ENCODE measurements around the gene LSM12.

LSM12 gene

DNA sequence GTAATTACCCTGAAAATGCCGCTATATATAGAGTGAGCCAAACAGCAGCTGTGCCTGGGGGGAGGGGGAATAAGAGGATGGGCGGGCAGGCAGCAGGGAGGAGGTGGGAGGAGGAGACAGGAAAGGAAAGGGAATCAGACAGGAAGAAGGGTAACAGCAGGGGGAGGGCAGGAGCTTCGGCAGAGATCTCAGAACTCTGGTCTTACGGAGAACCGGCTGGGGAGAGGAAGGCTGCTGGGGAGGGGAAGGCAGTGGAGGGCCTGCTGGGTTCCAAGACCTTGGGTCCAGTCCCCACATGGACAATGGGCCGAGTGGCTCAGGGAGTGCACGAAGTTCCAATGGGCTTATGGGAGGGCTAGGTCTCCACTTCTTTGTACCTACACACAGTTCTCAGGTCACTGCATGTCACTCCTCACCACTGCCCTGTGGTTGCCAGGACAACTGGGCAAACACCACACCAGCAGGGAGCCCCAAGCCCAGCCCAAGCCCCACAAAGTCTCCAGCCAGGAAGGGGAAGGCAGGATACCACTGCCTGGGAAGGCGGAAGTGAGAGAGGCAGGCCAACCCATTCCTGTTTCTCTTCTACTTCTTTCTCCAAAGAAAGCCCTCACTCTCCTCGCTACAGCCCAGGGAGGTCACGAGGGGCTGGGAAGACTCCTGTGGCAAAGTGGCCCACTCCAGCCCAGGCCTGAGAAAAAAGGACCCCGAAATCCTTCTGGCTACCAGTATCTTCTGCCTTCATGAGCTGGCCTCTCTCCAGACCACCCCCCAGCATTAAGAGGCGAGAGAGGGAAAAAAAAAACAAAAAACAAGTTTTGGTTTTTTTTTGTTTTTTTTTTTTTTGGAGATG, 29.4 kb upstream of the LSM12 start:
- DNase-seq (ENCODE audit: low read depth), result peak; percentile 70
- H3K4me3 ChIP-seq (ENCODE audit: control insufficient read depth, low read depth, low read length), result peak overlapping the region; percentile 46

DNA sequence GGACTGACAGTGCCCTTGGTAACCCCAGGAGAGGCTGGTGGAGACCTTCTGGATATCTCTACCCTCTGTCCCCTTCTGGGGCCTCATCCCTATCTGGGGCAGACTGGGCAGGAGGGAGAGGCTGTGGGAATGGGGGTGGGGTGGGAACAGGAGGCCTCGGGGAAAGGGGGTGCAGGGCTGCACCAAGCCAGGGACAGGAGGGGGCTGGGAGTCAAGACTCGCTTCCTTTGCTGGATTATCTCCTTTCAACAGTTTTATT, 28.8 kb upstream of the LSM12 start:
- TF ChIP-seq, protein P1, sequence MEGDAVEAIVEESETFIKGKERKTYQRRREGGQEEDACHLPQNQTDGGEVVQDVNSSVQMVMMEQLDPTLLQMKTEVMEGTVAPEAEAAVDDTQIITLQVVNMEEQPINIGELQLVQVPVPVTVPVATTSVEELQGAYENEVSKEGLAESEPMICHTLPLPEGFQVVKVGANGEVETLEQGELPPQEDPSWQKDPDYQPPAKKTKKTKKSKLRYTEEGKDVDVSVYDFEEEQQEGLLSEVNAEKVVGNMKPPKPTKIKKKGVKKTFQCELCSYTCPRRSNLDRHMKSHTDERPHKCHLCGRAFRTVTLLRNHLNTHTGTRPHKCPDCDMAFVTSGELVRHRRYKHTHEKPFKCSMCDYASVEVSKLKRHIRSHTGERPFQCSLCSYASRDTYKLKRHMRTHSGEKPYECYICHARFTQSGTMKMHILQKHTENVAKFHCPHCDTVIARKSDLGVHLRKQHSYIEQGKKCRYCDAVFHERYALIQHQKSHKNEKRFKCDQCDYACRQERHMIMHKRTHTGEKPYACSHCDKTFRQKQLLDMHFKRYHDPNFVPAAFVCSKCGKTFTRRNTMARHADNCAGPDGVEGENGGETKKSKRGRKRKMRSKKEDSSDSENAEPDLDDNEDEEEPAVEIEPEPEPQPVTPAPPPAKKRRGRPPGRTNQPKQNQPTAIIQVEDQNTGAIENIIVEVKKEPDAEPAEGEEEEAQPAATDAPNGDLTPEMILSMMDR (IDR thresholded peaks at IDR 0.05; ENCODE audit: control insufficient read depth, insufficient read depth, low read depth, low read length, missing control alignments), result no peak
- no peak for DNase-seq (ENCODE audit: low read depth)
- peak overlapping the region; percentile 46 for H3K4me3 ChIP-seq (ENCODE audit: control insufficient read depth, low read depth, low read length)

More for the DNA sequence above, 29.4 kb upstream of the LSM12 start:
- TF ChIP-seq, protein P1 (IDR thresholded peaks at IDR 0.05; ENCODE audit: control insufficient read depth, insufficient read depth, low read depth, low read length, missing control alignments), result peak; percentile 32

DNA sequence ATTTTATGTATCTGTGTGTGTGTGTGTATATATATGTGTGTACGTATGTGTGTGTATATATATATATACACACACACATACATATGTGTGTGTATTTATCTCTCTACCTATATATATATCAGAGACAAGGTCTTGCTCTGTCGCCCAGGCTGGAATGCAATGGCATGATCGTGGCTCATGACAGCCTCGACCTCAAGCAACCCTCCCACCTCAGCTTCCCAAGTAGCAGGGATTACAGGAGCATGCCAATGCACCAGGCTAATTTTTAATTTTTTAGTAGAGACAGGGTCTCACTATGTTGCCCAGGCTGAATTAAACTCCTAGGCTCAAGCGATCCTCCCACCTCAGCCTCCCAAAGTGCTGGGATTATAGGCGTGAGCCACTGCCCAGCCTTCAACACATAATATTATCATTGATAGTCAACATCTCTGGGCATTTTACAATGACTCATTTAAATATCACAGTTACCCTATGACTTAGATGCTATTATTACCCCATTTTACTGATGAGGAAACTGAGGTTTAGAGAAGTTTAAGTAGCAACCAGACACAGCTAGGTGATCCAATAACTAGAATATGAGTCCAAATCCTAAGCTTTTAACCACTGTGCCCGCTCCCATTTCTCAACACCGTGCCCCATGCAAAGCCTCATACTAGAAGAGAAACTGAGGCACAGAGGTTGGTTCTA, 28.4 kb upstream of the LSM12 start:
- TF ChIP-seq, protein P1 (IDR thresholded peaks at IDR 0.05; ENCODE audit: control insufficient read depth, insufficient read depth, low read depth, low read length, missing control alignments), result no peak
- no peak overlapping the region; the same call in 1 of the 2 replicates for H3K4me3 ChIP-seq (ENCODE audit: control insufficient read depth, low read depth, low read length)
- DNase-seq (ENCODE audit: low read depth), result no peak

DNA sequence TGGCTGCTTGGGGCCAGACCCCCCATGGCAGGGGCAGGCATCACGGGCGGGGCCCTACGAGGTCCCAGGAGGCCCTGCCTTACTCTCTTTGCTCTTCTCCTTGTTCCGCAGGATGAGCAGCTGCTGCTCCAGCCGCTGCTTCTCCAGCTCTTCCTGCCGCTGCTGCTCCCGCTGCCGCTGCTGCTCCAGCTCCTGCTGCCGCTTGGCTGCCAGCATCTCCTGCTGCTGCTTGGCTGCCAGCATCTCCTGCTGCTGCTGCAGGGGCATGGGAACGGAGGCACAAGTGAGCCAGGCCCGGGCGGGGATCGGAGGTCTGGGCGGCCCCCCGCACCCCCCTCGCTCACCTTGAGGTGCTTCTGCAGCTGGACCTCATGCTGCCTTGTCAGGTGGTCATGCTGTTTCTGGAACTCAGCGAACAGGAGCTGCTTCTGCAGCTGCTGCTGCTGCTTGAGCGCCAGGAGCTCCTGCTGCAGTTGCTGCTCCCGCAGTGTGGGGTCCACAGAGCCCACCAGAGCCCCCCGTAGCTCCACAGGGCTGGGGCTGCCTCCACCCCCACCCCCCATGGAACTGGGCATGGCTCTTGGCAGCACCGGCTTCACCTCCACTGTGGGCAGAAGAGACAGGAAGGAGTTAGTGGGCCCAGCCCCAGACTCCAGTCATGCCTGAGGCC, 26.9 kb upstream of the LSM12 start:
- no peak overlapping the region for H3K4me3 ChIP-seq (ENCODE audit: control insufficient read depth, low read depth, low read length)
- DNase-seq (ENCODE audit: low read depth), result no peak
- TF ChIP-seq, protein P1 (IDR thresholded peaks at IDR 0.05; ENCODE audit: control insufficient read depth, insufficient read depth, low read depth, low read length, missing control alignments), result no peak

DNA sequence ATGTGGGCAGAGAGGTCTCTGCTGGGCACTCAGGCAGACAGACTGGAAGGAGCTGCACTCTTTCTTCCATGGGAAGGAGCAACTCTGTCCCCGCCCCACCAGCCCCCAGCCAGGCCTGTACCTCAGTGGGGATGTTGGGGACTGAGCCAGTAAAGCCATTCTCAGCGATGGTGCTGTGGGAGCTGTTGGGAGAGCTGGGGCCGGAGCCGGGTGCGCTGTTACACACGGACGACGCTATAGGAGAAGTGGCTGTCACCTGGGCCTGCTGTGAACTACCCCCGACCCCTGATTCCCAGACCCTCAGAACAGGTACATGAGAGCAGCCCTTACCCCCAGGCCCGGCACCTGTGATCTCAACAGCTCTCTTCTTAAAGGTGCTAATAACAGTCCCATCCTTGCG, 25.6 kb upstream of the LSM12 start:
- TF ChIP-seq, protein P1 (IDR thresholded peaks at IDR 0.05; ENCODE audit: control insufficient read depth, insufficient read depth, low read depth, low read length, missing control alignments), result no peak
- DNase-seq (ENCODE audit: low read depth), result no peak
- no peak overlapping the region for H3K4me3 ChIP-seq (ENCODE audit: control insufficient read depth, low read depth, low read length)

DNA sequence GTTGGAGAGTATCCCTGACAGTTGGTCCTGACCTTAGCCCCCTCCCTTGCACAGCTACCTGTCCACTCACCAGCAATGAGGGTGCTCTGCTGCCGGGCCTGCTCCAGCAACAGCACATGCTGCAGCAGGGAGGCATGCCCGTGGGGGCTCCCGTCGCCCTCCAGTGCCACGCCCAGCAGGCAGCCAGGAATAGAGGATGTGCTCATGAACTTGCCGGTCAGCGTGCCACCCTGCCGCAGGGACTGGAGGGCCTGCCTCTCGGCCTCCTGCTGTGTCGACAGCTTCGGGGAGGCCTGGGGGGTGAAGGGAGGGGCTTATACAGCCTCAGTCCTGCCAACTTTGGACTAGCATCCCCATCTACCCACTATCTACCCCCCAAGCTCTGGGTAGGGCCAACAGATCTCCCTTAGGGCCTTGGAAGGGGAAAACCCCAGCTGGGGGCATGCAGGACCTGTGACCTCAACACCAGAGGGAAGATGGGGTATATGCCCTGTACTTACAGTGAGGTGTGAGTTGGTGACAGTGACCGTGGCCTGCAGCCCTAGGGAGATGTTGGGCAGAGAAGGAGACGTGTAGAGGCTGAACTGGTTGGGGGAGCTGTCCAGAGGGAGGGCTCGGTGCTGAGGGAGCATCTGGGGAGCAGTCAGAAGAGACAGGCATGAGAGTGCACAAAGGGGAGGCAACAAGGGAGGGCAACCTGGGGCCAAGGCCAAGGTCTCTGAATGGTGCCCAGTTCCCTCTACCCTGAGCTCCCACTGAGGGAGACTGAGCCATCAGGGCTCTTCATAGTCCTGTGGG, 24.9 kb upstream of the LSM12 start:
- no peak overlapping the region for H3K4me3 ChIP-seq (ENCODE audit: control insufficient read depth, low read depth, low read length)
- DNase-seq (ENCODE audit: low read depth), result no peak
- TF ChIP-seq, protein P1 (IDR thresholded peaks at IDR 0.05; ENCODE audit: control insufficient read depth, insufficient read depth, low read depth, low read length, missing control alignments), result no peak
